Fibroblast of villous mesenchyme (primary cell): ENCODE results near the gene CD99L2. TPM values are rescaled to one million over a fixed set of nuclear protein-coding genes. Genes with fewer than 3 reads are reported as not detected.

Experiments
- DNase-seq: peaks from one replicate; pipeline ENCODE4 v3.0.0-alpha.2; 2010; ENCODE audit warnings: low read depth
- H3K4me3 ChIP-seq: 2 replicates; pipeline ENCODE4 v1.5.1; 2011; ENCODE audit warnings: low read depth, mild to moderate bottlenecking, low read length
- total RNA-seq: library from RNA; depleted of rRNA; stranded (reverse); fragments of >200 nt; gene quantifications from 2 replicates; pipeline ENCODE4 v1.2.3, GENCODE V29; 2012
- TF ChIP-seq, protein P1 (sequence below): IDR thresholded peaks from 2 replicates; pipeline ENCODE4 v1.5.1; 2012; ENCODE audit warnings: low read depth, mild to moderate bottlenecking, low read length; ENCODE audit not compliant: insufficient read depth

The CD99L2 gene
- total RNA-seq, 1 donor: 47.9 TPM

DNA sequence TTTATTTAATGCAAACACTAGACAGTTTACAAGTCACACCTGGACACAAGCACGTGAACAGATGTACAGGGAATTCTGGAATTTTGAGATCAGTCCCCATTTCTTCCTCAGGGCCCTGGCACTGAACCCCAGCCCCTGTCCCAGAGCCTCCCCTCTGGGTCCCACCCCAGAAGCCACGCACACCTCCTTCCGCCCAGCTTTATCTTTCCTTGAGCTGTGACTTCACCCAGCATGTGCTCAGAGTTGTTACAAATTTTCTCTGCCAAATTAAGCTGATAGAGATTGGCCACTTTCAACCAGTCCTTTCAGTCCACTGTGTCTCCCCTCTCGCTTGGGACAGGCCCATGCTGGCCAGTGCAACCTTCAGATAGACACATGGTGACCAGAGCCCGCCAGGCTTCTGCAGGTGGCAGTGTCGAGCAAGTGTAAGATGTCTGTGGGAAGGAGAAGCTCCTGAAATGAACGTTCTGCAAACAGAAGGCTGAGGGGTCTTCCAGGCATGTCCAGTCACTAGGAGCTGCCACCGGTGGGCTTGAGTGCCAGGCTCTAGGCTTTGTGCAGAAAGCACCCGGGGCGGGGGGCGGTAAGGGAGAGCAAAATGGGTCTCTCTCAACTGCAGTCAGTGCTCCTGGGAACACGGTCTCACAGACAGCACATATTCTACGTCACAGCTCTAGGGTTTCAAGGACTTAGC, 132.0 kb downstream of the CD99L2 start:
- H3K4me3 ChIP-seq: no peak overlapping the region
- TF ChIP-seq, protein P1, sequence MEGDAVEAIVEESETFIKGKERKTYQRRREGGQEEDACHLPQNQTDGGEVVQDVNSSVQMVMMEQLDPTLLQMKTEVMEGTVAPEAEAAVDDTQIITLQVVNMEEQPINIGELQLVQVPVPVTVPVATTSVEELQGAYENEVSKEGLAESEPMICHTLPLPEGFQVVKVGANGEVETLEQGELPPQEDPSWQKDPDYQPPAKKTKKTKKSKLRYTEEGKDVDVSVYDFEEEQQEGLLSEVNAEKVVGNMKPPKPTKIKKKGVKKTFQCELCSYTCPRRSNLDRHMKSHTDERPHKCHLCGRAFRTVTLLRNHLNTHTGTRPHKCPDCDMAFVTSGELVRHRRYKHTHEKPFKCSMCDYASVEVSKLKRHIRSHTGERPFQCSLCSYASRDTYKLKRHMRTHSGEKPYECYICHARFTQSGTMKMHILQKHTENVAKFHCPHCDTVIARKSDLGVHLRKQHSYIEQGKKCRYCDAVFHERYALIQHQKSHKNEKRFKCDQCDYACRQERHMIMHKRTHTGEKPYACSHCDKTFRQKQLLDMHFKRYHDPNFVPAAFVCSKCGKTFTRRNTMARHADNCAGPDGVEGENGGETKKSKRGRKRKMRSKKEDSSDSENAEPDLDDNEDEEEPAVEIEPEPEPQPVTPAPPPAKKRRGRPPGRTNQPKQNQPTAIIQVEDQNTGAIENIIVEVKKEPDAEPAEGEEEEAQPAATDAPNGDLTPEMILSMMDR: no peak
- peak; percentile 5 for DNase-seq

DNA sequence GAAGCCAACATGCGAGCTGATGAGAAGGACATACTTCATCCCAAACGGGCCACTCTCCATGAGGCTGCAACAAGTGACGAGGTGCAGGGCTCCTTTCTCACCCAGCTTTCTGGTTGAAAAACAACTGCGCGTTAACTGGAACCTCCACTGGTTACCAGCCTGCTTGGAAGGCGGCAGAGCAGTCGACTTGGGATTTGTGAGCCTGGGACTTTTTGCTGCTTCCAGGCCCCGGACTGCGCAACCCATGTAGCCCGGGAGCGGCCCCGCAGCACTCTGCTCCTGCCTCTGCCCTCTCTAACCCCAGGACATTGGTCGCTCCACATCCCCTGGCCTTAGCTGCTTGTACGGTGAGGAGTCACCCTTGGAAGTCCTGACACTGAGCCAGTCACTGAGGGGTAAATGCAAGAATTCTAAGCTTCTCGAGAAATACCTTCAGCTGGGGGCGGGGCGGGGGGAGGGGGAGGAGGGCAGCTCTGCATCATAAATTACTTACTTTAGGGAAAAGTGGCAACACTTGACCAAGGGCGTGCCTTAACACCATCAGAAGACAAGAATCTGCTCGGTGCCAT, 132.6 kb downstream of the CD99L2 start:
- no peak for DNase-seq
- TF ChIP-seq, protein P1: no peak
- no peak overlapping the region for H3K4me3 ChIP-seq

DNA sequence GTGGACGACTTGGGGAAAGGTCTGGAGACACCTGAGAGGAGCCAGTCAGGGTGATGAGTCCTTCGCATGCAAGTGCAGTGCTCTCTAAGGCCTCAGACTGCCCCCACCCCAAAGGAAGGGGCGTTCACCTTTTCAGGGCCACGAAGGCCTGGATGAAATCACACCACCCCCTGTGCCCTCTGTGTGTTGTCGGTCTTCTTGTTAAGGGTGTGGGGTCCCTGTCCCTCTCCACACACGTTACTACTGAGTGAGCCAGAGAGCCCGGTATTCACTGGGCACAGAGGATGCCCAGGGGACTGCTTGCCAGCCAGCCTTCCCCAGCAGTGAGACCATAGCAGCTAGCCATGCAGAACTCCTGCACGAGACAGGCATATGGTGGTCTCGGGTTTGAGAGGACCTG, 133.2 kb downstream of the CD99L2 start:
- no peak for DNase-seq
- TF ChIP-seq, protein P1: no peak
- H3K4me3 ChIP-seq: no peak overlapping the region

DNA sequence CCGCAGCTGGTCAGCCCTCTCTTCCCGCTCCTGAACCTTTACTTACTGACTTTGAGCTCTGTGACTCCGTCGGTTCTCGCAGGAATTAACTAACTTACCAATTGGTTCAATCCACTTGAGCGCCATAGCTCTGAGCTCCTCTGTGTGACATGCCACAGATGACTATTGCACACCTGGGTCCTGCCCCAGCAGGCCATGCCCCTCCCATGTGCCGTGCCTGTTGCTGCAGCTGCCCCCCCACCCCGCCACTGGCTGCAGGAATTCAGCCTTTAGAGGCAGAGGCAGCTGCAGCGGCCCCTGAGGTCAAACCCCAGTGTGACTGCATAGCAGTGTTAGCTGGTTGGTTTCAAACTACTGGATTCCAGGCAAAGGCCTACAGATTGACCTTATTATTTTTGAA, 134.7 kb downstream of the CD99L2 start:
- no peak for DNase-seq
- H3K4me3 ChIP-seq: no peak overlapping the region
- TF ChIP-seq, protein P1: no peak

DNA sequence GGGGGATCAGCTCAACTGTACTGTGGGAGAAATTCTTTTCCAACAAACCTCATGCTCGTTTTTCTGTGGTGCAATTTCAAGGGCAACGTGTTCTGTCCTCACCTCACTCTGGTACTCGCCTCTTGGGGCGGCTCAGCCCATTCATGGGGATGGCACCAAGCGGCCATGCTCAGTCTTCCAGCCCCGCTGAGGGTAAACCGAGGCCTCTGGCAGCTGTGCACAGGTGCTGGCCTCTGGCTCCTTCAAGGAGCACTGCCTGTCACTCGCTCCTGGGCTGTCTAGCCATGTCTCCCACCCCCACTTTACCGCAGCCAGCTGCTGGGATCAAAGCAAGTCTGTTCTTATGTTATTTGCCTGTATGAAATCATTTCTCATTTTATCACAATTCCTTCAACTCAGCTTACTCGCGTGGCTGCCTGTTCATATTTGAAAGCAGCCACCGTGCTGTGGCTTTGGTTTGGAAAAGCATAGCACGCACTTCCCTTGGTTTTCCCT, 135.1 kb downstream of the CD99L2 start:
- no peak for DNase-seq
- no peak overlapping the region for H3K4me3 ChIP-seq
- TF ChIP-seq, protein P1: no peak

DNA sequence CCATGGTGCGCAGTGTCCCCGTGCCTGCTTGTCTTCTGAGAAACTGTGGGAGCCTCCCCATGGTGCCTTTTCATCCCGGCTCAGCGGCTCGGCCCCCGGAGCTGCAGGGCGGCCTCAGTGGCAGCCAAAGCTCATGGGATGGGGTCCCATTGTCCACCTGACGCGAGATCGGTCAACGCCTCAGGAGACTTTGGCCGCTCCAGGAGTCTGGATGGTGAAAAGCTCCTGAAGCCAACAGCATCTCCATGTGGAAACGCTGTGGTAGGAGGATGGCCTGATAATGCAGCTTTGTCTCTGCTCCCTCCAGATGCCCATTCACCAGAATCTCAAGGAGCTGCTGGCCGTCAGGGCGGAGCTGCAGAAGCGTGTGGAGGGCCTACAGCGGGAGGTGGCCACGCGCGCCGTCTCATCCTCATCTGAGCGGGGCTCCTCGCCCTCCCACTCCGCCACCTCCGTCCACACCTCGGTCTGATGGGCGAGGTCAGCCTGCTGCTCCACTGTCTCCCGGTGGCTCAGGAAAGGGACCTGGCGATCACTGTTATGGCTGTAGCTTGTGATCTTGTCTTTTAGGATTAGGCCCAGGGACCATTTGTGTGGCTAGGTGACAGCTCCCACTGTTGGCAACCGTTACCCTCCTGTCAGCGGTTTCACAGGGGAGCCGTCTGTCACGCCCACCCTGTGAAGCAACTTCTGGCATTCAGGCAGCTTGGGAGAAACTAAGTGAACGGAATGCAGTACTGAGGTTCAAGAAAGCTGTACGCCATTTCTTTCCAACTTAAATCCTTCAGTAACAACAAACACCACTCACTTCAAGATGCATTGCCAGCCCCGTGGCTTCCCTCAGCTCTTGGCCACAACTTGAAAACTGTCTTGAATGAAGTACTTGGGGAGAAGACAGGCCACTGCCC, 136.0 kb downstream of the CD99L2 start:
- no peak for DNase-seq
- TF ChIP-seq, protein P1: no peak
- H3K4me3 ChIP-seq: no peak overlapping the region
